ENCODE data around the gene RNF130. TPM values are rescaled to one million over a fixed set of nuclear protein-coding genes. Genes with fewer than 3 reads are reported as not detected.

Gene RNF130
- total and polyA plus RNA-seq, 9 of the 15 experiments (the other 6 are each of a cell fraction or from before 2014, with no cell fraction given) = 5.8 to 39.4 (median 27.1) TPM

- TF ChIP-seq STAT6 (CRISPR knock-in tag; IDR thresholded peaks at IDR 0.05) (no peak), HINFP (tag; conservative IDR thresholded peaks at IDR 0.05; ENCODE audit: low read depth) (no peak), SIRT6 (IDR thresholded peaks at IDR 0.05; ENCODE audit: low read depth, low read length) (no peak), TRIM24 (IDR thresholded peaks at IDR 0.05) (peak; percentile 89 to 95), CBX1 (IDR thresholded peaks at IDR 0.05; ENCODE audit: low read depth) (peak; percentile 69), E2F5 (CRISPR knock-in tag; IDR thresholded peaks at IDR 0.05) (no peak), ZBTB7A (IDR thresholded peaks at IDR 0.05; ENCODE audit: borderline replicate concordance, control insufficient read depth, low read depth, low read length) (peak; percentile 30; the same call in 1 of the 2 replicates), FOS (IDR thresholded peaks at IDR 0.05; ENCODE audit: extremely low read depth, insufficient read length) (no peak), TAL1 (IDR thresholded peaks at IDR 0.05) (peak; percentile 96), ZBED1 (IDR thresholded peaks at IDR 0.05) (no peak), MLLT1 (IDR thresholded peaks at IDR 0.05) (no peak), MEF2D (tag; conservative IDR thresholded peaks at IDR 0.05; ENCODE audit: low read depth) (peak; percentile 84), KDM1A (IDR thresholded peaks at IDR 0.05) (peak; percentile 99), BHLHE40 (IDR thresholded peaks at IDR 0.05; ENCODE audit: low read length) (peak; percentile 75), WHSC1 (IDR thresholded peaks at IDR 0.05; ENCODE audit: low read length) (no peak), ZNF277 (CRISPR knock-in tag; IDR thresholded peaks at IDR 0.05; ENCODE audit: borderline replicate concordance) (no peak)
- TF ChIP-seq, protein P1, sequence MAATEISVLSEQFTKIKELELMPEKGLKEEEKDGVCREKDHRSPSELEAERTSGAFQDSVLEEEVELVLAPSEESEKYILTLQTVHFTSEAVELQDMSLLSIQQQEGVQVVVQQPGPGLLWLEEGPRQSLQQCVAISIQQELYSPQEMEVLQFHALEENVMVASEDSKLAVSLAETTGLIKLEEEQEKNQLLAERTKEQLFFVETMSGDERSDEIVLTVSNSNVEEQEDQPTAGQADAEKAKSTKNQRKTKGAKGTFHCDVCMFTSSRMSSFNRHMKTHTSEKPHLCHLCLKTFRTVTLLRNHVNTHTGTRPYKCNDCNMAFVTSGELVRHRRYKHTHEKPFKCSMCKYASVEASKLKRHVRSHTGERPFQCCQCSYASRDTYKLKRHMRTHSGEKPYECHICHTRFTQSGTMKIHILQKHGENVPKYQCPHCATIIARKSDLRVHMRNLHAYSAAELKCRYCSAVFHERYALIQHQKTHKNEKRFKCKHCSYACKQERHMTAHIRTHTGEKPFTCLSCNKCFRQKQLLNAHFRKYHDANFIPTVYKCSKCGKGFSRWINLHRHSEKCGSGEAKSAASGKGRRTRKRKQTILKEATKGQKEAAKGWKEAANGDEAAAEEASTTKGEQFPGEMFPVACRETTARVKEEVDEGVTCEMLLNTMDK (IDR thresholded peaks at IDR 0.05; ENCODE audit: borderline replicate concordance, insufficient read depth, low read depth, low read length, poor library complexity, severe bottlenecking) = no peak
These were observed 22.3 kb upstream of the RNF130 start (continued) for GRCh38 chr5:180093651-180094382.
